Endodermal cell (in vitro differentiated cells): Measurements from ENCODE around the gene PLEKHA1. TPM values are rescaled to one million over a fixed set of nuclear protein-coding genes. Genes with fewer than 3 reads are reported as not detected.

Experiments
- DNase-seq: peaks from one replicate; pipeline ENCODE4 v3.0.0-alpha.2; 2017
- H3K27ac ChIP-seq: 2 replicates; pipeline ENCODE4 v1.5.1; 2013; ENCODE audit warnings: mild to moderate bottlenecking, low read depth, low read length, moderate library complexity
- H3K27me3 ChIP-seq: 2 replicates; pipeline ENCODE4 v1.6.1; 2013; ENCODE audit warnings: mild to moderate bottlenecking, low read length, moderate library complexity; ENCODE audit not compliant: insufficient read depth, control insufficient read depth, poor library complexity, severe bottlenecking
- H3K36me3 ChIP-seq: 2 replicates; pipeline ENCODE4 v1.7.0; 2013; ENCODE audit warnings: mild to moderate bottlenecking, low read length, moderate library complexity; ENCODE audit not compliant: control insufficient read depth, insufficient read depth
- H3K4me1 ChIP-seq: one replicate; pipeline ENCODE4 v1.7.0; 2013; ENCODE audit warnings: low read length; ENCODE audit not compliant: control insufficient read depth, insufficient read depth
- H3K4me3 ChIP-seq: 2 replicates; pipeline ENCODE4 v1.5.1; 2013; ENCODE audit warnings: mild to moderate bottlenecking, low read length, moderate library complexity
- H3K9ac ChIP-seq: 2 replicates; pipeline ENCODE4 v1.6.1; 2013; ENCODE audit warnings: mild to moderate bottlenecking, low read length, moderate library complexity; ENCODE audit not compliant: poor library complexity, severe bottlenecking; ENCODE audit errors: extremely low read depth
- H3K9me3 ChIP-seq: 2 replicates; pipeline ENCODE4 v1.6.1; 2013; ENCODE audit warnings: mild to moderate bottlenecking, low read length, moderate library complexity; ENCODE audit not compliant: control insufficient read depth
- H3K27ac Mint-ChIP-seq: 2 replicates; pipeline ENCODE4 v1.8.0; 2020; ENCODE audit warnings: mixed read lengths
- H3K27me3 Mint-ChIP-seq: 2 replicates; pipeline ENCODE4 v1.8.0; 2021; ENCODE audit warnings: mild to moderate bottlenecking, mixed read lengths; ENCODE audit not compliant: insufficient read depth
- H3K36me3 Mint-ChIP-seq: 2 replicates; pipeline ENCODE4 v1.8.0; 2020; ENCODE audit warnings: low read depth, mixed read lengths
- H3K4me1 Mint-ChIP-seq: 2 replicates; pipeline ENCODE4 v1.8.0; 2020; ENCODE audit warnings: mixed read lengths
- H3K4me3 Mint-ChIP-seq: 2 replicates; pipeline ENCODE4 v1.8.0; 2020; ENCODE audit warnings: mild to moderate bottlenecking, moderate library complexity, mixed read lengths
- H3K9me3 Mint-ChIP-seq: 2 replicates; pipeline ENCODE4 v1.8.0; 2020; ENCODE audit warnings: mild to moderate bottlenecking, mixed read lengths
- CTCF ChIP-seq: fragments of 200-600 bp; sonication (generic); conservative IDR thresholded peaks from 2 replicates; pipeline ENCODE4 v1.5.0; 2021; ENCODE audit warnings: antibody characterized with exemption, mild to moderate bottlenecking
- WGBS, 2 experiments: methylation state at CpG; one replicate each; pipeline versions ENCODE4 v1.1.5 to v1.1.7; 2013; ENCODE audit warnings: missing lambda C conversion rate in 2 of 2, mixed read lengths in 1 of 2; ENCODE audit not compliant: insufficient coverage in 1 of 2, insufficient read length in 1 of 2; 5-methylcytosine and 5-hydroxymethylcytosine counted together
- total RNA-seq, 2 donors: library from RNA; stranded (reverse); fragmentation: NEBNext Ultra II Directional in 1 of 2; extraction: Animal tissue kit (Norgen Biotek cat#: 25700) in 1 of 2; gene quantifications; 2 replicates in 1 of 2; 3 replicates in 1 of 2; pipeline ENCODE4 v1.2.1, GENCODE V29; 2021

The PLEKHA1 gene
- total RNA-seq, 2 donors from 2014 or later = 29.6 to 49.0 TPM

- Mint-ChIP-seq H3K4me1 (peaks cover under 1% of the 10 kb centered on the region), H3K27ac (no peak overlapping the region), H3K9me3 (no peaks in the 10 kb centered on the region), H3K27me3 (no peaks in the 10 kb centered on the region), H3K36me3 (peaks cover 29% of the 10 kb centered on the region), H3K4me3 (no peak overlapping the region)
- no peaks in the 10 kb centered on the region for H3K4me1 ChIP-seq
- no peaks in the 10 kb centered on the region for H3K27me3 ChIP-seq
- TF ChIP-seq CTCF = no peak
- H3K4me3 ChIP-seq = no peak overlapping the region
- H3K9ac ChIP-seq = no peak overlapping the region
- H3K9me3 ChIP-seq = no peaks in the 10 kb centered on the region
- peaks cover 38% of the 10 kb centered on the region for H3K36me3 ChIP-seq
- no peak for DNase-seq
- 96 to 100% methylated on average over 5 of the region's 6 CpGs for WGBS, 2 experiments
- H3K27ac ChIP-seq = no peak overlapping the region
Observed at GRCh38 chr10:122426829-122427228, 52.3 kb downstream of the PLEKHA1 start.

GRCh38 chr10:122427280-122427679, 52.8 kb downstream of the PLEKHA1 start:
- DNase-seq = no peak
- Mint-ChIP-seq H3K27ac (no peak overlapping the region), H3K27me3 (no peaks in the 10 kb centered on the region), H3K36me3 (peaks cover 29% of the 10 kb centered on the region), H3K9me3 (no peaks in the 10 kb centered on the region), H3K4me1 (no peaks in the 10 kb centered on the region), H3K4me3 (no peak overlapping the region)
- Histone ChIP-seq H3K4me3 (no peak overlapping the region), H3K9ac (no peak overlapping the region), H3K36me3 (peaks cover 35% of the 10 kb centered on the region), H3K4me1 (no peaks in the 10 kb centered on the region), H3K27me3 (no peaks in the 10 kb centered on the region), H3K9me3 (no peaks in the 10 kb centered on the region), H3K27ac (no peak overlapping the region)
- TF ChIP-seq CTCF = no peak
- WGBS, 2 experiments = 88 to 96% methylated on average over 2 of the region's 2 CpGs

GRCh38 chr10:122435212-122435827, 60.8 kb downstream of the PLEKHA1 start:
- H3K4me3 Mint-ChIP-seq = no peak overlapping the region
- H3K9me3 Mint-ChIP-seq = peaks cover 5% of the 10 kb centered on the region
- Histone ChIP-seq H3K9ac (no peak overlapping the region), H3K27ac (no peak overlapping the region), H3K9me3 (no peaks in the 10 kb centered on the region), H3K36me3 (peaks cover 2% of the 10 kb centered on the region), H3K27me3 (no peaks in the 10 kb centered on the region), H3K4me3 (no peak overlapping the region), H3K4me1 (no peaks in the 10 kb centered on the region)
- no peaks in the 10 kb centered on the region for H3K4me1 Mint-ChIP-seq
- no peaks in the 10 kb centered on the region for H3K27me3 Mint-ChIP-seq
- peaks cover 12% of the 10 kb centered on the region for H3K36me3 Mint-ChIP-seq
- DNase-seq = no peak
- no peak overlapping the region for H3K27ac Mint-ChIP-seq
- peak; percentile 93 for TF ChIP-seq CTCF
- 47 to 83% methylated on average over 1 to 2 of the region's 3 CpGs for WGBS, 2 experiments
